Measurements from ENCODE around the gene MTHFD1L.

MTHFD1L gene

DNA sequence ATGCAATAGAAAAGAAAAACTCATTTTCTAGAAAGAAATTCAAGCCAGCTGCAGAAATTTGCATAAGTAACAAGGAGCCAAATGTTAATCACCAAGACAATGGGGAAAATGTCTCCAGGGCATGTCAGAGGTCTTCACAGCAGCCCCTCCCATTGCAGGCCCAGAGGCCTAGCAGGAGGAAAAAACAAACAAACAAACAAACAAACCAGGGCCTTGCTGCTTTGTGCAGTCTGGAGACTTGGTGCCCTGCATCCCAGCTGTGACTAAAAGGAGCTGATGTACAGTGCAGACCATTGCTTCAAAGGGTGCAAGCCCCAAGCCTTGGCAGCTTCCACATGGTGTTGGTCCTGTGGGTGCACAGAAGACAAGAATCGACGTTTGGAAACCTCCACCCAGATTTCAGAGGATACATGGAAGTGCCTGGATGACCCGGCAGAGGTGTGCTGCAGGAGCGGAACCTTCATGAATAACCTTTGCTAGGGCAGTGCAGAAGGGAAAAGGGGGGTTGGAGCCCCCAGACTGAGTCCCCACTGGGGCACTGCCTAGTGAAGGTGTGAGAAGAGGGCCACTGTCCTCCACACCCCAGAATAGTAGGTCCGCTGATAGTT lies 263.4 kb downstream of the MTHFD1L start:
- no peak for TF ChIP-seq CTCF (conservative IDR thresholded peaks at IDR 0.05)
- H3K27ac ChIP-seq = no peak overlapping the region

GRCh38 chr6:151130329-151130728 lies 264.8 kb downstream of the MTHFD1L start:
- no peak for TF ChIP-seq CTCF (conservative IDR thresholded peaks at IDR 0.05)
- H3K27ac ChIP-seq = no peak overlapping the region

DNA sequence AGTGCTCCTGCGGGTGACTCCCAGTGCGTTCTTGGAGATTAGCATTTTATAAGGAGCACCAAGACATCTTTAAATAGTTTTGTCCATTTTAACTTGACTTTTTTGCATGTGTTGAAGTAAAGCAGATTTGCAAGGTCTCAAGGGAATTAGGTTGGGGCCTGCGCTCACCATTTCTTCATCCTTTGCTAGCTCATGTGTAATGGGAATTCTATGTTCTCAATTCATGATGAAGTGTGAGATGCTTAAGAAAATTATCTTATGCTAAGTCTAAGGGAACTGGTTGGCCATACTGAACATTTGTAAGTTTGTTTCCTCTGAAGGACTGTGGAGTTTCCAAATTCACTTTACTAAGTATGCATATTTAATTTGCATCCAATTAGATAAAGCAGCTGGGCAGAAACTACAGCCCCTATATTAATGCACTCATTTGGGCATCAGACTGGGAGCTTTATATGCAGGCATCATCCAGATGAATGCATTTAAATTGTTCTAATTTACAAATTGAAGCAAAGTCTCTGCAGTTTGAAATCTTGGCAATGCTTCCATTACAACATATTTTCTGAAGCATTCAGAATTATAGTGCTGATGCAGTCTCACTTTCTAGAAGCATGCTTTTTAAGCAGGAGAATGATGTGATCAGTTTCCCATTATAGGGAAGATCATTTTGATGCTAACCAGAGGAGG lies 266.0 kb downstream of the MTHFD1L start:
- no peak for TF ChIP-seq CTCF (conservative IDR thresholded peaks at IDR 0.05)
- no peak overlapping the region for H3K27ac ChIP-seq

DNA sequence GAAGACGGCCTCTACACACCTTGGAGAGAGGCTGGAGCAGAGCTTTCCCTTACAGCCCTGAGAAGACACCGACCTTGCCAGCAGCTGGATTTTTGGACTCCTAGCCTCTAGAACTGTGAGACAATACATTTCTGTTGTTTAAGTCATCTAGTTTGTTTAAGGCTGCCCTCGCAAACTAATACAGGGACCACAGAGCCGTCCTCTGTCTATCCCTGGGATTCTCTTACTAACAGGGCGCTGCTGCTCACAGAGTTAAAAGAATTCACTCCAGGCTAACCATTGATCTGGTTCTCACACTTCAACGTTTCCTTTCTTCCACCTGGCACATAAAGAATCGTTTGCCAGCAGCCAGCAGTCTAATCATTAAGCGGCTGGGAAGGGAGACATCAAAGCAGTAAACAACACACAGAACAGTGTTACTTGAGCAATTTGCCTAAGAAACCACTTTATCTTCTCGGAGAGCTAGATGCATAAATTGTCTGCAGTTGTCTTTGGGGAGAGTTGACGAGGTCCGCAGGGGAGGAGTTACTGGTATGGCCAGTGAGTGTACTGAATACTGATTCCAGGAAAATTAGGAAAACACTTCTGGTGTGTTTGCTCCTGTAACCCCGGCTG lies 270.7 kb downstream of the MTHFD1L start:
- no peak for TF ChIP-seq CTCF (conservative IDR thresholded peaks at IDR 0.05)
- H3K27ac ChIP-seq = no peak overlapping the region

DNA sequence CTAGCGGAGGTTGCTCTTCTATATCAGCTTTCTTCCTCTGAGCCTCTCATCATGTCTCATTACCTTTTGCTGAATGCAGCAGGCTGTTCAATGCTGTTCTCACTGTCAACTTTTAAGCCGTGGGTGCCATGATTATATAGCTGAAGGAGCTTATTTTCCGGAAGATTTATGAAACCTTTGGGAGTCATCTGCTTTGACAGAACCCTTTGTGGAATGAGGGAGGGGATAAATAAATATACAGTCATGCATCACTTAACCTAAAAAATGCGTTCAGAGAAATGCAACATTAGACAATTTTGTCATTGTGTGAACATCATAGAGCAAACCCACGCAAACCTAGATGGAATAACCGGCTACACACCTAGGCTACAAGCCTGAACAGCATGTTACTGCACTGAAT lies 272.0 kb downstream of the MTHFD1L start:
- no peak overlapping the region for H3K27ac ChIP-seq
- no peak for TF ChIP-seq CTCF (conservative IDR thresholded peaks at IDR 0.05)

- H3K27ac ChIP-seq = no peak overlapping the region
- no peak for TF ChIP-seq CTCF (conservative IDR thresholded peaks at IDR 0.05)
These were observed 274.0 kb downstream of the MTHFD1L start for GRCh38 chr6:151139524-151139923.

DNA sequence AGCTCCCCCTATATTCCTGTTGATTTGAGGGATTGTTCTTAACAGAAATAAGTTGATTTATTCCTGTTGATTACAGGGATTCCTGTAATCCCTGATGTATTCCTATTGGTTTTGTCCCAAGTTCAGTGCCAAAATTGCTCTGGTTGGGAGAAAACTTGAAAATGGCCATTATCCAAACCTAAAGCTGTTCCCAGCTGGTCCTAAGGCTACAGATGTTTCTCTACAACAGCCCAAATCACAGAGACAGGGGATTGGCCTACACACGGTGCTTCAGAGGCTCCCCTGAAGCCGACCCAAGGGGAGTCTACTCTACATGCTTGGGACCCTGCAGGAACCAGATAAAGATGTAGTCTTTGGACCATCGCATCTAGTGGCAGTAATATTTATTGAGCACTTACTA lies 275.3 kb downstream of the MTHFD1L start:
- H3K27ac ChIP-seq = no peak overlapping the region
- TF ChIP-seq CTCF (conservative IDR thresholded peaks at IDR 0.05) = no peak
